Tibial nerve (tissue), 4 donors: ENCODE results near the gene FASLG. TPM values are rescaled to one million over a fixed set of nuclear protein-coding genes. Genes with fewer than 3 reads are reported as not detected.

ENCODE experiments used
- DNase-seq, 2 donors: peaks; one replicate each; pipeline ENCODE4 v3.0.0-alpha.2; 2019; ENCODE audit warnings: low spot score in 2 of 2
- H3K27ac ChIP-seq, 4 donors: fragments of 200-600 bp; sonication (generic) in 3 of 4; one replicate each; pipeline ENCODE4 v1.5.1; 2017 to 2019; ENCODE audit warnings: mild to moderate bottlenecking in 1 of 4
- H3K27me3 ChIP-seq, 2 donors: fragments of 200-600 bp; sonication (generic) in 1 of 2; one replicate each; pipeline versions ENCODE4 v1.5.1 to v1.6.0; 2017 to 2019
- H3K36me3 ChIP-seq, 3 donors: fragments of 200-600 bp; sonication (generic); one replicate each; pipeline ENCODE4 v1.5.1; 2018 to 2019
- H3K4me1 ChIP-seq, 4 donors: fragments of 200-600 bp; sonication (generic) in 3 of 4; one replicate each; pipeline ENCODE4 v1.5.1; 2017 to 2019
- H3K4me3 ChIP-seq, 4 donors: fragments of 200-600 bp; sonication (generic) in 3 of 4; one replicate each; pipeline ENCODE4 v1.5.1; 2017 to 2019; ENCODE audit warnings: mild to moderate bottlenecking in 1 of 4, moderate library complexity in 1 of 4
- H3K9me3 ChIP-seq, 4 donors: fragments of 200-600 bp; sonication (generic) in 3 of 4; one replicate each; pipeline ENCODE4 v1.5.1; 2017 to 2019
- CTCF ChIP-seq, 5 experiments: fragments of 200-600 bp in 3 of 5; fragments of 450-650 bp in 2 of 5; sonication (generic) in 3 of 5; IDR thresholded peaks; one replicate each; pipeline ENCODE4 v1.5.1; 2016 to 2019; ENCODE audit warnings: antibody characterized with exemption in 5 of 5, mild to moderate bottlenecking in 3 of 5, moderate library complexity in 2 of 5
- EP300 ChIP-seq, 2 donors: sonication (generic); formaldehyde crosslinking; IDR thresholded peaks; one replicate each; pipeline ENCODE4 v1.6.1; 2017; ENCODE audit warnings: antibody characterized with exemption in 2 of 2, mild to moderate bottlenecking in 1 of 2
- POLR2A ChIP-seq, 2 donors: fragments of 450-650 bp; IDR thresholded peaks; one replicate each; pipeline ENCODE4 v1.6.1; 2017; ENCODE audit warnings: antibody characterized with exemption in 2 of 2, mild to moderate bottlenecking in 2 of 2, moderate library complexity in 2 of 2
- WGBS, 2 donors: methylation state at CpG; one replicate each; pipeline ENCODE4 v1.1.5; 2018; 5-methylcytosine and 5-hydroxymethylcytosine counted together
- total RNA-seq, 4 donors: library from RNA; depleted of rRNA; stranded (reverse); fragments of >200 nt; gene quantifications; one replicate each; pipeline ENCODE4 v1.1.0, GENCODE V29; 2016

Gene FASLG
- total RNA-seq, 4 donors from 2014 or later: not detected

- no peak for TF ChIP-seq EP300 (IDR thresholded peaks at IDR 0.05)
- no peak for TF ChIP-seq CTCF (IDR thresholded peaks at IDR 0.05)
- TF ChIP-seq POLR2A (IDR thresholded peaks at IDR 0.05): no peak
- no peak for DNase-seq
- Histone ChIP-seq H3K9me3 (peaks cover 0 to 9% (median 0%) of the 10 kb centered on the region in 4 donors), H3K27me3 (no peaks in the 10 kb centered on the region), H3K36me3 (no peaks in the 10 kb centered on the region), H3K4me1 (no peaks in the 10 kb centered on the region), H3K4me3 (no peak overlapping the region), H3K27ac (no peak overlapping the region)
- 55 to 75% methylated on average over 4 of the region's 4 CpGs for WGBS, 2 donors
Measured at GRCh38 chr1:172628401-172628800, 30.5 kb upstream of the FASLG start.

GRCh38 chr1:172629170-172629569 lies 29.7 kb upstream of the FASLG start:
- 92 to 98% methylated on average over 2 of the region's 2 CpGs for WGBS, 2 donors
- Histone ChIP-seq H3K4me1 (no peaks in the 10 kb centered on the region), H3K36me3 (no peaks in the 10 kb centered on the region), H3K9me3 (peaks cover 0 to 9% (median 0%) of the 10 kb centered on the region in 4 donors), H3K27ac (no peak overlapping the region), H3K4me3 (no peak overlapping the region), H3K27me3 (no peaks in the 10 kb centered on the region)
- TF ChIP-seq POLR2A (IDR thresholded peaks at IDR 0.05) (no peak), CTCF (IDR thresholded peaks at IDR 0.05) (no peak), EP300 (IDR thresholded peaks at IDR 0.05) (no peak)
- no peak for DNase-seq

- no peak for TF ChIP-seq EP300 (IDR thresholded peaks at IDR 0.05)
- TF ChIP-seq POLR2A (IDR thresholded peaks at IDR 0.05): no peak
- TF ChIP-seq CTCF (IDR thresholded peaks at IDR 0.05): no peak
- DNase-seq: no peak
- Histone ChIP-seq H3K27ac (no peak overlapping the region), H3K27me3 (no peaks in the 10 kb centered on the region), H3K36me3 (no peaks in the 10 kb centered on the region), H3K4me3 (no peak overlapping the region), H3K9me3 (peaks cover 0 to 9% (median 0%) of the 10 kb centered on the region in 4 donors), H3K4me1 (no peaks in the 10 kb centered on the region)
- WGBS, 2 donors: 90 to 95% methylated on average over 2 of the region's 2 CpGs
Measured at GRCh38 chr1:172629638-172630037, 29.3 kb upstream of the FASLG start.

- no peaks in the 10 kb centered on the region for H3K4me1 ChIP-seq
- no peak for DNase-seq
- H3K36me3 ChIP-seq: no peaks in the 10 kb centered on the region
- 88 to 92% methylated on average over 11 of the region's 11 CpGs for WGBS, 2 donors
- no peak for TF ChIP-seq CTCF (IDR thresholded peaks at IDR 0.05)
- TF ChIP-seq POLR2A (IDR thresholded peaks at IDR 0.05): no peak
- no peak for TF ChIP-seq EP300 (IDR thresholded peaks at IDR 0.05)
- H3K4me3 ChIP-seq: no peak overlapping the region
- no peak overlapping the region for H3K27ac ChIP-seq
- peaks cover 0 to 9% (median 0%) of the 10 kb centered on the region in 4 donors for H3K9me3 ChIP-seq
- no peaks in the 10 kb centered on the region for H3K27me3 ChIP-seq
Measured at GRCh38 chr1:172630056-172630818, 28.7 kb upstream of the FASLG start.

- TF ChIP-seq POLR2A (IDR thresholded peaks at IDR 0.05) (no peak), EP300 (IDR thresholded peaks at IDR 0.05) (no peak), CTCF (IDR thresholded peaks at IDR 0.05) (no peak)
- Histone ChIP-seq H3K4me1 (no peaks in the 10 kb centered on the region), H3K4me3 (no peak overlapping the region), H3K36me3 (no peaks in the 10 kb centered on the region), H3K27ac (no peak overlapping the region), H3K27me3 (no peaks in the 10 kb centered on the region), H3K9me3 (peaks cover 0 to 9% (median 0%) of the 10 kb centered on the region in 4 donors)
- DNase-seq: no peak
- WGBS, 2 donors: 67 to 71% methylated on average over 3 of the region's 3 CpGs
Measured at GRCh38 chr1:172630868-172631267, 28.0 kb upstream of the FASLG start.
